Measurements from ENCODE around the gene ARSA.
"Not testable (repeated sequence)": the region's sequence is repeated elsewhere in the genome, so short reads cannot be mapped to it uniquely, and the experiment has no call there.

ARSA gene

DNA sequence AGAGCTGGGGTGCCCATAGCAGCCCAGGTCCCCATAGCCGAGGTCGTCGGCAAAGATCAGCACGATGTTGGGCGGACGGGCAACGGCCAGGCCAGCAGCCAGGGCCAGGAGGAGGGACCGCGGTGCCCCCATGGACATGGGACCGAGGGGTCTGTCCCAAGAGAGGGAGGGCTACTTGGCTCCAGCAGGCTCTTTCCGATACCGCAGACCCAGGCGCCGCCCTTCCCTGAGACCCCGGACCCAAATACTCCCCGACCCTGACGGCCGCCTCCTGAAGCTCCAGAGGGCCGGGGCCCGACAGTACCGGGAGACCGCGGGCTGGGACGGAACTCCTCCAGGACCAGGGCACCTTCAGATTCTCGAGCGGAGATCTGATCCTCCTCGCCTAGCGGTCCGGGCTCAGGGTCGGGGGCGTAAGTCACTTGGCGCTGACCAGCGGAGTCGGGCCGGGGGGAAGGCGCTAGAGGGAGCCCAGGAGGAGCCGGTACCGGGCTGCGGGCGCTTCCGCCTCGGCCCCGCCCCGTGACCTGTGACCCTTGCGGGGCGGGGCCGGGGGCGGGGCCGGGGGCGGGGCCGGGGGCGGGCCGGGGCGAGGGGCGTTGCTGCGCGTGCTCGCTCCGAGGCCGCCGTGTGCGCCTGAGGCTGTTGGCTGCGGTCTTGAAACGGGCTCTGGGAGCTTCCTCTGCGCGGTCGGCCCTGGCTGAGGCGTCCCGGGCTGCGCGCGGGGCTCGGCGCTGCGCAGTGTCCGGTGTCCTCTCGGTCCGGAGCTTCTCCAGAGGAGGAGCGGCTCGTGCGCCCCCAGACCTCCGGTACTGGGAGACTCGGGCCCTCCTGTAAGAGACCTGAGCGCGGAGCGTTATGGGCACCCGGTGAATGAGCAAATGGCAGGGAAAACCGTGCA lies at the start of gene ARSA:
Gene ARSA (minus strand): TSS at position 511 of the 901 bp plus-strand sequence. CDS start 373 bp downstream, at position 138.
- in situ Hi-C loops (cut with MboI; ENCODE audit: low sequenced_read_pairs), result no loop called here

DNA sequence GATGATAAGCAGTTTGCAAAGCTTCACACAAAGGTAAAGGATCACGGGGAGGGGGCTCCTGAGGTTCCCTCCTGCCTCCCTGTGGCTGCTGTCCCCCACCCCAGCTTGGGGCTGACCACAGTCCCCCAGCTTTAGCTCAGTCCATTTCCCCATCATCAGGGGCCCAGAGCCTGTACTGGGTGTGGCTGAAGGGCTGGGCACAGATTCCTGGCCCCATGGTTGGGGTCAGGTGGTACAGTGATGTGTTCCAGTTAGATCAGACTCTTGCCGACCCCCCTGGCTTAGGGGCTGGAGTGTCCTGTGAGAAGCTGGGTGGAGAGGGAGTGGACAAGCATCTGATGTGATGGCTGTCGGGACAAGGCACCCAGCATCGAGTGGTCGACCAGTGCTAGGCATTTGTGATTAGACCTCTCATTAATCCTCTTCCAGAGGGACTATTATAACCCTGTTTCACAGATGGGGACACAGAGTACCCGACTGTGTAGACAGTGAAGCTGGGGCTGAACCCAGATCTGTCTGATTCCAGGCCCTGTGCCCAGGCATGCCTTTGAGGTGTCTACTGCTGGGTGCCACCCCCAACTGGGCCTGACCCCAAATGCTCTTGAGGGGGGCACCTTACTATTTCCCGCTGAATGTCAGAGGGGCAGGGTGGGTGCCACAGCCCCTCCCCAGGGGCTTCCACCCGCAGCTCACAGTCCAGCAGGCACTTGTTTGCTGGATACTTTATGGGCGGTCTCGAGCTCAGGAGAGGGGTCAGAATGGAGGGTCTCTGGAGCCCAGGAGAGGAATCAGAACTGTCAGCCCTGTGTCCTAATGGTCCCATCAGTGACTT lies 48.9 kb upstream of the ARSA start:
- in situ Hi-C loops (cut with MboI; ENCODE audit: low sequenced_read_pairs), result no loop called here

- in situ Hi-C loops (cut with MboI; ENCODE audit: low sequenced_read_pairs), result no loop called here
These were observed 48.3 kb upstream of the ARSA start for GRCh38 chr22:50676180-50676636.

- in situ Hi-C loops (cut with MboI; ENCODE audit: low sequenced_read_pairs), result no loop called here
These were observed 47.7 kb upstream of the ARSA start for GRCh38 chr22:50675553-50676179.

DNA sequence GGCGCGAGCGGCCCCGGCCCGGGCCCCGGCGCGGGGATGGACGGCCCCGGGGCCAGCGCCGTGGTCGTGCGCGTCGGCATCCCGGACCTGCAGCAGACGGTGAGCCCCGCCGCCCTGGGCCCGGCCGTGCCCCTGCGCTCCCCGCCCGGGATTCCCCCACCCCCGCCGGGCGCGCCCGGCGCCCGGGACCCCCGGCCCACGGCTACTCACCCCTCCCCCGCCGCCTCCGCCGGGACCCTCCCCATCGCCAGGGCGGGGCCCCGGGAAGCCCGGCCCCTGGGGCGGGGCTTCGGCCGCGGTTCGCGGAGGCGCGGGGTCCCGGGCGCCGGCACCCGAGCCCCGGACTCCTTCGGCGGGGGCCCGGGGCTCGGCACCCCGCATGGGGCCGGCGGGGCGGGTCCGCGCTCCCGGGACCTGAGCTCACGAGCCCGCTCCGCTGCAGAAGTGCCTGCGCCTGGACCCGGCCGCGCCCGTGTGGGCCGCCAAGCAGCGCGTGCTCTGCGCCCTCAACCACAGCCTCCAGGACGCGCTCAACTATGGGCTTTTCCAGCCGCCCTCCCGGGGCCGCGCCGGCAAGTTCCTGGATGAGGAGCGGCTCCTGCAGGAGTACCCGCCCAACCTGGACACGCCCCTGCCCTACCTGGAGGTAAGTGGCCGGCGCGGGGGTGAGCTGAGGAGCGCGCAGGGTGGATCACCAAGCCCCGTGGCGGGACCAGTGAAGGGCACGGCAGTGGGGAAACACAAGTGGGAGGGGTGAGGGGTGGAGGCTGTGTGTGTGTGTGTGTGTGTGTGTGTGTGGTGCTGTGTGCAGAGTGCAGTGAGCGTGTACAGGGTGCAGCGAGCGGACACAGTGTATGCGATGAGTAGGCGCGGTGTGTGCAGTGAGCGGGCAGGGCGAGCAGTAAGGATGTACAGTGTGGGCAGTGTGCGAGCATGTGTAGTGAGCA lies 46.9 kb upstream of the ARSA start:
- in situ Hi-C loops (cut with MboI; ENCODE audit: low sequenced_read_pairs), result no loop called here

- in situ Hi-C loops (cut with MboI; ENCODE audit: low sequenced_read_pairs), result no loop called here
These were observed 46.2 kb upstream of the ARSA start for GRCh38 chr22:50674130-50674500.

GRCh38 chr22:50673231-50674129 lies 45.5 kb upstream of the ARSA start:
- in situ Hi-C loops (cut with MboI; ENCODE audit: low sequenced_read_pairs), result no loop called here

DNA sequence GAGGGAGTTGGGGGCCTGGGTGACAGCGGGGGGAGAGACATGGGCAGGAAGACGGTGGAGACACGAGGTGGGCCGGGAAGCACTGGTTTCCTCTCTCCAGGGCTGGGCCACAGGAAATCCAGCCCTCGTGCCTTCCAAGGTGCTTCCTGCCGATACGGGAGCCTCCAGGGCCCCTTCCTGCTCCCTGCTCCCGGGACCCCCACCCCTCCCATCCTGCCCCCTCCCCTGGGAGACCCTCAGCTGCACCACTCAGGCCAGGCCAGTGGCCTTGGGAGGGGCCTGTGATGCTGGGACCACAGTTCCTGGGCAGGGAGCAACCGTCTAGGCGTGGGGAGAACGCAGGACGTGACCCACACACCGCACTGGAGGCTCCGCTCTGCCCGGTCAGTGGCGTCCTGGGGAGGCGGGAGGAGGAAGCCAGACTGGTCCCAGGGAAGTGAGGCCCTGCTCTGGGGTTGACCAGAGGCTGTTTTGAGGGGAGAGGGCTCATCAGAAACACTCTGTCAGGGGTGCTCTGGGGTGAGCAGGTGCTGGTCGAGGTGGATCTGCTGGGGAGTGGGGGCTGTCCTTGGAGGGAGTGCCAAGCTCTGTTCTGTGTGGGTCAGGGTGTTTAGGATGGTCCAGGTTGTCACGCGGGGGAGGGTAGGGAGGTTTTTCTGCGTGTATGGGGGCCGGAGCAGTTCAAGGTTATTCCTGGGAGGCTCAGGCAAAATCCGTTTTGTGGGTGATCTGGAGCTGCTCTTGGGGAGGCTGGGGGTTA lies 44.7 kb upstream of the ARSA start, which contains the start of gene SHANK3:
Gene SHANK3 (plus strand): TSS at position 353 of the 760 bp plus-strand sequence.
- in situ Hi-C loops (cut with MboI; ENCODE audit: low sequenced_read_pairs), result no loop called here

DNA sequence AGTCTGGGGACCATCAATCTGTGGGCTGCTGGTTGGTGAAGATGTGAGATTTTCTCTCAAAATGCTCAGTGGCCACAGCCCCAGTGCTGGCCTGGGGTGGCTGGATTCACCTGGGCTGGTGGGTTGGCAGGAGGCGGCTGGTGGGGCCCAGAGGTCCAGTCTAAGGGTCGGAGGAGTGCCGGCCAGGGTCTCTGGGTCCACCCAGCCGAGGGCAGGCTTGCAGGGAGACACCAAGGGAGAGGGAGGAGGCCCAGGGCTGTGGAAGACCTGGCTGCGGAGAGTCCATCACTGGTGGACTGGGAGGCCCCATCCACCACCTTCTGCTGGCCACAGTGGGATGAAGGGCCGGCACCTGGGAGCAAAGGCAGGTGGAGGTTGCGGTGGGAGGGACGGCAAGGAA lies 44.1 kb upstream of the ARSA start:
- in situ Hi-C loops (cut with MboI; ENCODE audit: low sequenced_read_pairs), result no loop called here

GRCh38 chr22:50671641-50672040 lies 43.7 kb upstream of the ARSA start:
- in situ Hi-C loops (cut with MboI; ENCODE audit: low sequenced_read_pairs), result no loop called here

- in situ Hi-C loops (cut with MboI; ENCODE audit: low sequenced_read_pairs), result no loop called here
These were observed 43.1 kb upstream of the ARSA start for GRCh38 chr22:50670914-50671538.

GRCh38 chr22:50670513-50670912 lies 42.6 kb upstream of the ARSA start:
- in situ Hi-C loops (cut with MboI; ENCODE audit: low sequenced_read_pairs), result no loop called here

GRCh38 chr22:50665738-50666137 lies 37.8 kb upstream of the ARSA start:
- in situ Hi-C loops (cut with MboI; ENCODE audit: low sequenced_read_pairs), result no loop called here

DNA sequence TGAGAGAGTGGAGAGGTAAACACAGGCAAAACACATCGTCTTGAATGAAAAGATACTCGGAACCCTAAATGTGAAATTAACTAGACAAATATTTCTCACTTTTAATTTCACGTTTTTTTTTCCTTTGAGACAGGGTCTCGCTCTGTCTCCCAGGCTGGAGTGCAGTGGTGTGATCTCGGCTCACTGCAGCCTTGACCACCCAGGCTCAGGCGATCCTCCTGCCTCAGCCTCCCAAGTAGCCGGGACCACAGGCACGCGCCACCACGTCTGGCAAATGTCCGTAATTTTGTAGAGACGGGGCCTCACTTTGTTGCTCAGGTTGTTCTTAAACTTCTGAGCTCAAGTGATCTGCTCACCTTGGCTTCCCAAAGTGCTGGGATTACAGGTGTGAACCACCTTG lies 37.3 kb upstream of the ARSA start:
- in situ Hi-C loops (cut with MboI; ENCODE audit: low sequenced_read_pairs), result no loop called here

DNA sequence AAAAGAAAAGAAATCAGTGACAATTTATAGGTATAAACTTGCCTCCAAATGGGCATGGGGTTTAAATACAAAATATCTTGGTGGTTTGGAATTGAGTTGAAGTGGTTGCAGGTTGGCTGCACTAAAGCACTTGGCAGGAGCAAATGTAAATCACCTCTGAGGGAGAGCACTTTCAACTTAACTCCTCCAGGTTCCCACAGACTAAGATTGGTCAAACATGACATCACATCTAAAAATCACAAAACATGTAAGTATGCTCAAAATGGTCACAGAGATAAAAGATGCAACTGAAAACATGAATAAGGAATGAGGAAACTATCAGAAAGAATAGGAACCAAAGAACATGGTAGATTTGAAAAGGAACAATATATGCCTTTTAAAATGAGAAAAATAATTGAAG lies 32.4 kb upstream of the ARSA start:
- in situ Hi-C loops (cut with MboI; ENCODE audit: low sequenced_read_pairs), result no loop called here

DNA sequence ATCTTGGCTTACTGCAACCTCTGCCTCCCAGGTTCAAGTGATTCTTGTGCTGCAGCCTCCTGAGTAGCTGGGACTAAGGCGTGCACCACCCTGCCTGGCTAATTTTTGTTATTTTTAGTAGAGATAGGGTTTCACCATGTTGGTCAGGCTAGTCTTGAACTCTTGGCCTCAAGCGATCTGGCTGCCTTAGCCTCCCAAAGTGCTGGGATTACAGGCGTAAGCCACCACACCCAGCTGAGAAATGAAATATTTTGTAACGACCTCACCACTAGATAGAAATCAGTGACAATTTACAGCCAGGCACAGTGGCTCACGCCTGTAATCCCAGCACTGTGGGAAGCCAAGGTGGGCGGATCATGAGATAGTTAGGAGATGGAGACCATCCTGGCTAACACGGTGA lies 31.8 kb upstream of the ARSA start:
- in situ Hi-C loops (cut with MboI; ENCODE audit: low sequenced_read_pairs), result not testable (repeated sequence)

DNA sequence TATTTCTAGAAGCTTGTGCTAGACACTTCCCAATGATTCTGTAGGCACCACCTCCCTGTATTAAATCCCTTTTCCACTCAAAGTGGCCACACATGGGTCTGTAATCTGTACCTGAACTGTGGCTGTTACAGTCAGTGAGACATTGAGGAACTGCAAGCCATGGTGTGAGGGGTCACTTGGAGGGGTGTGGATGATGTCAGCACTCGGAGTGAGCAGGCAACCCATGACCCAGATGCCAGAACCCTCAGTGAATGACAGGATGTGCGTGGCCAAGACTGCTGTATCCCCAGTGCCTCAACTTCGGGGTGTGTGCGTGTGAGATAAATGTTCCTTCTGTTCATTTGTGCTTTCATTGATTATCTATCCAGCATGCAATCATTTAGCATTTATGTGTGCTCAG lies 30.0 kb upstream of the ARSA start:
- in situ Hi-C loops (cut with MboI; ENCODE audit: low sequenced_read_pairs), result no loop called here
